Measurements from ENCODE around the gene MRM3. TPM values are rescaled to one million over a fixed set of nuclear protein-coding genes. Genes with fewer than 3 reads are reported as not detected.
"Not testable (repeated sequence)": the region's sequence is repeated elsewhere in the genome, so short reads cannot be mapped to it uniquely, and the experiment has no call there.

The MRM3 gene
- total RNA-seq, 2 experiments from 2014 or later, result 29.5 to 47.1 TPM

GRCh38 chr17:778096-778495 lies 4.1 kb upstream of the MRM3 start:
- CTCF ChIA-PET (ENCODE audit: unreplicated experiment), result no interaction called here

DNA sequence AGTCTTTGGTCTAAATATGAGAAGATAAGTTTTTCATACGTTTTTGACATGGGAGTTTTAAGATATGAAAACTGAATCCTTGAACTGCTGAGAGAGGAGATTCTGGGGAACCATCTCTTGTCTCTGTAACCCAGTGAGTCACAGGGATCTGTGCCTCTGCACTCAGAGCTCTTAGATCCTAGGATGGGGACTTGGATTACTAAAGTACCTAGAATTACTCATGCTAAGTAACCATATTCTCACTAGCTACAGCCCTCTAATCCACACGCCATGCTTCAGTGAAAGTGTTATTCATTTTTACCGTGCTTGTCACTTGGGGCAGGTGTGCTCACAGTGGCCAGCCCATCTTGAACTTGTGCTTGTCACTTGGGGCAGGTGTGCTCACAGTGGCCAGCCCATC lies 2.0 kb downstream of the MRM3 start:
- peaks cover 65% of the 10 kb centered on the region for H3K79me2 ChIP-seq (ENCODE audit: insufficient read depth, low read depth, low read length)
- H3K4me1 ChIP-seq (ENCODE audit: insufficient read depth, low read length, poor library complexity, severe bottlenecking), result peaks cover 21% of the 10 kb centered on the region
- ChIA-PET POLR2A (no interaction called here), CTCF (ENCODE audit: unreplicated experiment) (no interaction called here)
- H4K20me1 ChIP-seq (ENCODE audit: insufficient read depth, low read length), result peaks cover 10% of the 10 kb centered on the region; the same call in 1 of the 2 replicates
- H3K36me3 ChIP-seq (ENCODE audit: insufficient read depth, low read length), result peaks cover 51% of the 10 kb centered on the region
- DNase-seq (ENCODE audit: low spot score), result no peak
- TF ChIP-seq CTCF (conservative IDR thresholded peaks at IDR 0.05; ENCODE audit: low read length) (no peak), EZH2phosphoT487 (IDR thresholded peaks at IDR 0.05; ENCODE audit: borderline replicate concordance, low read depth, low read length) (no peak)
- H3K9me3 ChIP-seq (ENCODE audit: low read length), result no peaks in the 10 kb centered on the region
- peak overlapping the region; percentile 95 for H3K4me3 ChIP-seq (ENCODE audit: low read depth, low read length, poor library complexity, severe bottlenecking)
- no TSS peak for BruUV-seq (replicated peaks)
- intact Hi-C loops (cut with micrococcal nuclease; ENCODE audit: unreplicated experiment), result loop anchor here (5.0 kb wide), 1 partner anchor 213 kb away; the partner anchor contains the start of gene TIMM22
- H2AFZ ChIP-seq (ENCODE audit: low read length), result no peak overlapping the region
- H3K9me2 ChIP-seq (ENCODE audit: insufficient read depth, low read length), result no peaks in the 10 kb centered on the region
- H3K4me2 ChIP-seq (ENCODE audit: low read length), result peak overlapping the region; percentile 86
- H3K27ac ChIP-seq (ENCODE audit: low read depth, low read length, poor library complexity, severe bottlenecking), result no peak overlapping the region

More at GRCh38 chr17:778096-778495, 4.1 kb upstream of the MRM3 start:
- no peaks in the 10 kb centered on the region for H3K9me2 ChIP-seq (ENCODE audit: insufficient read depth, low read length)
- H3K4me3 ChIP-seq (ENCODE audit: low read depth, low read length, poor library complexity, severe bottlenecking), result no peak overlapping the region
- TF ChIP-seq EZH2phosphoT487 (IDR thresholded peaks at IDR 0.05; ENCODE audit: borderline replicate concordance, low read depth, low read length), result no peak
- TF ChIP-seq CTCF (conservative IDR thresholded peaks at IDR 0.05; ENCODE audit: low read length), result no peak
- intact Hi-C loops (cut with micrococcal nuclease; ENCODE audit: unreplicated experiment), result no loop called here
- no peaks in the 10 kb centered on the region for H3K9me3 ChIP-seq (ENCODE audit: low read length)
- no peak overlapping the region for H3K27ac ChIP-seq (ENCODE audit: low read depth, low read length, poor library complexity, severe bottlenecking)
- peaks cover 42% of the 10 kb centered on the region for H3K79me2 ChIP-seq (ENCODE audit: insufficient read depth, low read depth, low read length)
- H2AFZ ChIP-seq (ENCODE audit: low read length), result no peak overlapping the region
- H3K4me1 ChIP-seq (ENCODE audit: insufficient read depth, low read length, poor library complexity, severe bottlenecking), result peaks cover 8% of the 10 kb centered on the region
- DNase-seq (ENCODE audit: low spot score), result no peak
- H3K36me3 ChIP-seq (ENCODE audit: insufficient read depth, low read length), result peaks cover 57% of the 10 kb centered on the region
- POLR2A ChIA-PET, result no interaction called here
- BruUV-seq (replicated peaks), result no TSS peak
- no peak overlapping the region for H3K4me2 ChIP-seq (ENCODE audit: low read length)
- H4K20me1 ChIP-seq (ENCODE audit: insufficient read depth, low read length), result peaks cover under 1% of the 10 kb centered on the region; the same call in 1 of the 2 replicates

DNA sequence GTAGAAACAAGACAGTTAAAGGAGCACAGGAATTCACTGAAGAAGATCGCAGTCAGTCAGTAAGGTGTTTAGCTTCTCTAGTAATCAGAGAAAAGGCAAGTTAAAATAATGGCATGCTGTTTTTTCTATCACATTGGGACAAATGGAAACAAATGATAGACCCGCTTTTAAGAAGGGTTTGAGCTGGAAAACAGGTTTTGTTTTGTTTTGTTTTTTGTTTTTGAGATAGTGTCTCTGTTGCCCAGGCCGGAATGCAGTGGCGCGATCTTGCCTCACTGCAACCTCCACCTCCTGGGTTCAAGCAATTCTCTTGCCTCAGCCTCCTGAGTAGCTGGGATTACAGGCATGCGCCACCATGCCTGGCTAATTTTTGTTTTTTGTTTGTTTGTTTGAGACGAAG lies 3.7 kb downstream of the MRM3 start:
- CTCF ChIA-PET (ENCODE audit: unreplicated experiment); H3K4me2 ChIP-seq (ENCODE audit: low read length); DNase-seq (ENCODE audit: low spot score); H3K9me2 ChIP-seq (ENCODE audit: insufficient read depth, low read length); H3K4me3 ChIP-seq (ENCODE audit: low read depth, low read length, poor library complexity, severe bottlenecking); H3K9me3 ChIP-seq (ENCODE audit: low read length); H2AFZ ChIP-seq (ENCODE audit: low read length); BruUV-seq (replicated peaks); H4K20me1 ChIP-seq (ENCODE audit: insufficient read depth, low read length); intact Hi-C loops (cut with micrococcal nuclease; ENCODE audit: unreplicated experiment); H3K27ac ChIP-seq (ENCODE audit: low read depth, low read length, poor library complexity, severe bottlenecking): not testable (repeated sequence)
- H3K4me1 ChIP-seq (ENCODE audit: insufficient read depth, low read length, poor library complexity, severe bottlenecking), result peaks cover 18% of the 10 kb centered on the region
- POLR2A ChIA-PET, result interaction anchor here (0.6 kb wide), 1 partner anchor 629 kb away, joined by 4 read pairs; no protein-coding TSS in a partner anchor
- peaks cover 49% of the 10 kb centered on the region for H3K79me2 ChIP-seq (ENCODE audit: insufficient read depth, low read depth, low read length)
- peaks cover 67% of the 10 kb centered on the region for H3K36me3 ChIP-seq (ENCODE audit: insufficient read depth, low read length)
